Vagina (tissue), 2 donors: ENCODE data around the gene PER2. TPM values are rescaled to one million over a fixed set of nuclear protein-coding genes. Genes with fewer than 3 reads are reported as not detected.

Experiments
- DNase-seq, 2 donors: peaks; one replicate each; pipeline ENCODE4 v3.0.0-alpha.2; 2017; ENCODE audit errors: extremely low spot score in 2 of 2
- H3K27ac ChIP-seq: fragments of 200-600 bp; sonication (generic); one replicate; pipeline ENCODE4 v1.5.1; 2019
- H3K27me3 ChIP-seq: fragments of 200-600 bp; sonication (generic); one replicate; pipeline ENCODE4 v1.5.1; 2019
- H3K36me3 ChIP-seq, 2 donors: fragments of 200-600 bp; sonication (generic); one replicate each; pipeline ENCODE4 v1.5.1; 2017 to 2019
- H3K4me1 ChIP-seq: fragments of 200-600 bp; sonication (generic); one replicate; pipeline ENCODE4 v1.5.1; 2019
- H3K4me3 ChIP-seq, 2 donors: fragments of 200-600 bp; sonication (generic); 1 replicate in 1 of 2; 2 replicates in 1 of 2; pipeline ENCODE4 v1.5.1; 2016 to 2019
- H3K9me3 ChIP-seq: fragments of 200-600 bp; sonication (generic); one replicate; pipeline ENCODE4 v1.5.1; 2019
- POLR2A ChIP-seq, 2 donors: fragments of 450-650 bp; IDR thresholded peaks; one replicate each; pipeline ENCODE4 v1.6.1; 2017; ENCODE audit warnings: antibody characterized with exemption in 2 of 2, mild to moderate bottlenecking in 2 of 2, moderate library complexity in 2 of 2
- POLR2AphosphoS5 ChIP-seq, 2 donors: sonication (generic); formaldehyde crosslinking; IDR thresholded peaks; one replicate each; pipeline ENCODE4 v1.9.0; 2017; ENCODE audit warnings: antibody characterized with exemption in 2 of 2, mild to moderate bottlenecking in 2 of 2, low read depth in 1 of 2; ENCODE audit not compliant: insufficient read depth in 1 of 2
- intact Hi-C: fragments of 100-400 bp; cut with DNase I; formaldehyde crosslinking; loops from one replicate; pipeline ENCODE4 v1.15.1; 2023
- total RNA-seq: library from RNA; depleted of rRNA; stranded (reverse); fragments of >200 nt; gene quantifications from one replicate; pipeline ENCODE4 v1.2.3, GENCODE V29; 2016
- TF ChIP-seq, protein P1 (sequence below), 3 experiments: fragments of 450-650 bp in 2 of 3; fragments of 200-600 bp in 1 of 3; sonication (generic) in 1 of 3; IDR thresholded peaks; one replicate each; pipeline ENCODE4 v1.5.1; 2017 to 2019; ENCODE audit warnings: antibody characterized with exemption in 3 of 3, mild to moderate bottlenecking in 2 of 3, moderate library complexity in 2 of 3

PER2 gene
- total RNA-seq, 1 donor from 2014 or later: 21.1 TPM

DNA sequence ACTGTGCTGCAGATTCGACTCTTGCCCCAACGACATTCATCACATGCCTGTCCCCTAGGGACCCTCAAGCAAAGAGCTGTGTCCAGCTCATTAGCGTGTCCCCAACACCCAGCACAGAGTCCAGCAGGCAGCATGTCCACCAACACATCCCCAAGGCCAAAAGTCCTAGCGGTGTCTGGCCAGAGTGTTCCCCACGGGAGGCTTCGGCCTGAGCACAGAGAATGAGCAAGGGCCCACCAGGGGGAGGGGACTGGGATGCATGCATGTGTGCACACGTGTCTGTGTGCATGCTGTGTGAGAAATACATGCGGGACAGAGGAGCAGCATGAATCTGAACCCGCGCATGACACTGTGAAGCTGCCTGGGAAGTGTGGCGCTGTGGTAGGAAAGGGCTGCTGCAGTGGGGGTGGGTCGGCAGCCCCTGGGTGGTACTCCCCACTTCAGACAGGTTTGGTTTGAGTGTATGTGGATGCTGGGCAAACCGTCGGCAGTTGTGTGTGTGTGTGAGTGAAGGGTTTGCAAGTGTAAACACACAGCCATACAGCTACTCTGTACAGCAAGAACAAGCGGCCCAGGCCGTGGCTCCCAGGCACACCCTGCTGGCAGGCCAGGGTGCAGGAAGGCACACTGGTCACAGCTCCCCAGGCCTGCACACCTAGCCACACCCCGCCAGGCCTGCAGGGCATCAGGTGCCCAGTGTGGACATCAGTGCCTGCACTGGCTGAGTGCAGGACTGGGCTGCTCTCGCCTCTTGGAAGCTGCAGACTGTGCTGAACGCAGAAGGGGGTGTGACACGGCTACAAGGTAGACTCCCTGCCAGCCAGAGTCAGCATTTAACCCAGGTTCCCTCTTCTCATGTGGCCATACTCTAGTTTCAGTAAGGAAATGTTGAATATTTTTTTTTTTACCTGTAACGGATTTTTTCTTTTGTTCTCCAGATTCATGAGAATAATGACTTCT lies 29.1 kb downstream of the PER2 start:
- TF ChIP-seq, protein P1, sequence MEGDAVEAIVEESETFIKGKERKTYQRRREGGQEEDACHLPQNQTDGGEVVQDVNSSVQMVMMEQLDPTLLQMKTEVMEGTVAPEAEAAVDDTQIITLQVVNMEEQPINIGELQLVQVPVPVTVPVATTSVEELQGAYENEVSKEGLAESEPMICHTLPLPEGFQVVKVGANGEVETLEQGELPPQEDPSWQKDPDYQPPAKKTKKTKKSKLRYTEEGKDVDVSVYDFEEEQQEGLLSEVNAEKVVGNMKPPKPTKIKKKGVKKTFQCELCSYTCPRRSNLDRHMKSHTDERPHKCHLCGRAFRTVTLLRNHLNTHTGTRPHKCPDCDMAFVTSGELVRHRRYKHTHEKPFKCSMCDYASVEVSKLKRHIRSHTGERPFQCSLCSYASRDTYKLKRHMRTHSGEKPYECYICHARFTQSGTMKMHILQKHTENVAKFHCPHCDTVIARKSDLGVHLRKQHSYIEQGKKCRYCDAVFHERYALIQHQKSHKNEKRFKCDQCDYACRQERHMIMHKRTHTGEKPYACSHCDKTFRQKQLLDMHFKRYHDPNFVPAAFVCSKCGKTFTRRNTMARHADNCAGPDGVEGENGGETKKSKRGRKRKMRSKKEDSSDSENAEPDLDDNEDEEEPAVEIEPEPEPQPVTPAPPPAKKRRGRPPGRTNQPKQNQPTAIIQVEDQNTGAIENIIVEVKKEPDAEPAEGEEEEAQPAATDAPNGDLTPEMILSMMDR (IDR thresholded peaks at IDR 0.05): no peak
- TF ChIP-seq POLR2A (IDR thresholded peaks at IDR 0.05) (no peak), POLR2AphosphoS5 (IDR thresholded peaks at IDR 0.05; ENCODE audit: insufficient read depth in 1 of 2, low read depth in 1 of 2) (no peak)
- intact Hi-C loops: no loop called here

DNA sequence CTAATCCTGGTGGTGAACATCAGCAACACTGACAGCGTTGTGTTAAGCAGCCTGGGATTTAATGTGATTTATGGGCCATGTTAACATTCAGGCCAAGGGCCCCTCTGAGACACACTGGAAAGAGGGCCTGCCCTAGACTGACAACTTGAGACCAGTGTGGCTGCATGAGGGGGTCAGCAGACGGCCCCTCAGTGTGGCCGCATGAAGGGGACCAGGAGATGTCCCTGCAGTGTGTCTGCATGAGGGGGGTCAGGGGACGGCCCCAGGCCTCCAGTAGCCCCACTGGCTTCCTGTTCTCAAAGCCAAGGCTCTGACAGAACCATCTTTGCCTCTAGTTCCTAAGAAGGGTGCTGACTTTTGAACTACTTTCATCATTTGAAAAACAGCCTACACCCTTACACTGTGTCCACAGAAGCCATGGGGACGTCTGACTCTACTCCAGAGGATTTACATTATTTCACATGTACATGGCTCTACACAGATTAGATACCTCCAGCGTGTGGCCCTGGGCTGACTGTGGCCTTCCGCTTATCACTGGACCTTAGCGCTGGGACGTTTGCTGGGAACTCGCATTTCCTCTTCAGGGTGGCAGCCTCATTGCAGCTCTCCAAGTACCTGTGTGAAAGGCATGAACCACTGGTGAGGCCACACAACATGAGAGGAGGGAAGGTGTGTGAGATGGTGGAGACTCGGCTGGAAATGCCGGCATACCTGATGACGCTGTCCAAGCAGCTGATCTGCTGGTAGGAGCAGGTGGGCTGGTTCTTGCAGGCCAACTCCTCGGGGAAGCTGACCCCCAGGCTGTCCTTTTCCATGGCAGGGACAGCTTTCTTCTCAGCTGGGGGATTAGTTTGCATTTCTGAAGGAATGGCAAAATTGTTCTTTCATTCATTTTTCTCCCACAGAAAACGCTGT lies 30.4 kb downstream of the PER2 start:
- peaks cover 0 to 73% of the 10 kb centered on the region in 2 donors for H3K36me3 ChIP-seq

More for the DNA sequence above, 29.1 kb downstream of the PER2 start:
- Histone ChIP-seq H3K4me3 (no peak overlapping the region), H3K36me3 (peaks cover 0 to 64% of the 10 kb centered on the region in 2 donors), H3K4me1 (peaks cover 24% of the 10 kb centered on the region), H3K27ac (no peak overlapping the region), H3K27me3 (no peaks in the 10 kb centered on the region), H3K9me3 (no peaks in the 10 kb centered on the region)
- DNase-seq: no peak

DNA sequence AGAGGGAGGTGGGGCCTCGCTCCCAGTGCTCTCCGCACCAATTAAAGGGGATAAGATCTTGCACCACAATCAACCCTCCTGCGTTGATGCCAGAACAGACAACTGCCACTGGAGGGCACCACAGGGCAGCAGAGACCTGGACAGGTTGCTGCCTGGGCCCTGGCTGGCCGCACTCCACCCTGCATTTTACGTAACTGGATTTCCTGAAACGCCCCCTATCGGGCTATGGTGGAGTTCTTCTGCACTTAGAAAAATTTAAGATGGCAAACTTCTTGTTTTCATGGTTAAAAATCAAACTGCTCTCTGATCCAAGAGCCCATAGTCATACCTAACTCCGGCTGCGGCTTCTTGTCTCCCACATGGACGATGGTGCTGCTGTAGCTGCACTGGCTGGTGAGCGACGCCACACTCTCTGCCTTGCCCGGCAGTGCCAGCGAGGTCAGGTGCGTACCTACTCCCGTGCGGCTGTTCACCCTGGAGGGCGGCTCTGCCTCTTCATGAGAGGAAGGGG lies 31.8 kb downstream of the PER2 start:
- TF ChIP-seq, protein P1 (IDR thresholded peaks at IDR 0.05): peak in 2 of 3 experiments; percentile 41 to 52
- TF ChIP-seq POLR2A (IDR thresholded peaks at IDR 0.05) (no peak), POLR2AphosphoS5 (IDR thresholded peaks at IDR 0.05; ENCODE audit: insufficient read depth in 1 of 2, low read depth in 1 of 2) (peak in 1 of 2 donors; percentile 60)
- no peak overlapping the region for H3K4me3 ChIP-seq
- peaks cover 0 to 84% of the 10 kb centered on the region in 2 donors for H3K36me3 ChIP-seq
- intact Hi-C loops: no loop called here
- H3K27ac ChIP-seq: no peak overlapping the region
- H3K27me3 ChIP-seq: no peaks in the 10 kb centered on the region
- no peaks in the 10 kb centered on the region for H3K9me3 ChIP-seq
- DNase-seq: no peak
- H3K4me1 ChIP-seq: no peaks in the 10 kb centered on the region

More for the DNA sequence above, 30.4 kb downstream of the PER2 start:
- H3K4me1 ChIP-seq: peaks cover 13% of the 10 kb centered on the region
- H3K27ac ChIP-seq: no peak overlapping the region
- no peaks in the 10 kb centered on the region for H3K9me3 ChIP-seq
- TF ChIP-seq POLR2A (IDR thresholded peaks at IDR 0.05) (no peak), POLR2AphosphoS5 (IDR thresholded peaks at IDR 0.05; ENCODE audit: insufficient read depth in 1 of 2, low read depth in 1 of 2) (no peak)
- TF ChIP-seq, protein P1 (IDR thresholded peaks at IDR 0.05): no peak
- intact Hi-C loops: no loop called here
- no peak overlapping the region for H3K4me3 ChIP-seq
- H3K27me3 ChIP-seq: no peaks in the 10 kb centered on the region
- no peak for DNase-seq

- no peak for DNase-seq
Measured at GRCh38 chr2:238256111-238256510, 32.3 kb downstream of the PER2 start.

More at GRCh38 chr2:238256111-238256510, 32.3 kb downstream of the PER2 start:
- no peaks in the 10 kb centered on the region for H3K27me3 ChIP-seq
- H3K36me3 ChIP-seq: peaks cover 0 to 85% of the 10 kb centered on the region in 2 donors
- TF ChIP-seq POLR2AphosphoS5 (IDR thresholded peaks at IDR 0.05; ENCODE audit: insufficient read depth in 1 of 2, low read depth in 1 of 2) (no peak), POLR2A (IDR thresholded peaks at IDR 0.05) (no peak)
- TF ChIP-seq, protein P1 (IDR thresholded peaks at IDR 0.05): no peak
- H3K27ac ChIP-seq: no peak overlapping the region
- H3K4me3 ChIP-seq: no peak overlapping the region
- no peaks in the 10 kb centered on the region for H3K4me1 ChIP-seq
- intact Hi-C loops: no loop called here
- no peaks in the 10 kb centered on the region for H3K9me3 ChIP-seq
